GM12891 (cell line): ENCODE results near the gene ICOSLG.

Source experiments
- DNase-seq: peaks from one replicate; pipeline ENCODE4 v3.0.0; 2011; ENCODE audit warnings: low spot score; ENCODE audit not compliant: insufficient read length
- FAIRE-seq: peaks from 2 replicates; lab custom pipeline; 2011; peaks lifted over from hg19 to GRCh38; lab: Jason Lieb, UNC
- PAX5 ChIP-seq: IDR thresholded peaks from 2 replicates; pipeline ENCODE4 v1.6.1; 2011; ENCODE audit warnings: low read length, moderate library complexity, mild to moderate bottlenecking; ENCODE audit not compliant: insufficient read depth, severe bottlenecking
- POLR2A ChIP-seq: IDR thresholded peaks from 2 replicates; pipeline ENCODE4 v1.6.1; 2011; ENCODE audit warnings: low read depth, low read length, control low read depth
- POLR2AphosphoS5 ChIP-seq: IDR thresholded peaks from 2 replicates; pipeline ENCODE4 v1.6.1; 2011; ENCODE audit warnings: low read depth, low read length, control low read depth
- POU2F2 ChIP-seq: IDR thresholded peaks from 2 replicates; pipeline ENCODE4 v1.6.1; 2011; ENCODE audit warnings: low read depth, mild to moderate bottlenecking, control low read depth, low read length, moderate library complexity
- SPI1 ChIP-seq: IDR thresholded peaks from 2 replicates; pipeline ENCODE4 v1.6.1; 2011; ENCODE audit warnings: low read depth, low read length, control low read depth
- TAF1 ChIP-seq: IDR thresholded peaks from 2 replicates; pipeline ENCODE4 v1.6.1; 2011; ENCODE audit warnings: low read depth, low read length, control low read depth

ICOSLG gene

GRCh38 chr21:44282370-44282769, 41.6 kb upstream of the ICOSLG start:
- TF ChIP-seq SPI1: no peak
- TF ChIP-seq POU2F2: no peak
- TF ChIP-seq POLR2AphosphoS5: no peak
- TF ChIP-seq POLR2A: no peak
- TF ChIP-seq PAX5: no peak
- TF ChIP-seq TAF1: no peak
- DNase-seq (no peak), FAIRE-seq (no peak)

GRCh38 chr21:44281801-44282200, 41.1 kb upstream of the ICOSLG start:
- TF ChIP-seq POU2F2 (no peak), SPI1 (no peak), TAF1 (no peak), PAX5 (no peak), POLR2A (no peak), POLR2AphosphoS5 (no peak)
- no peak for DNase-seq
- no peak for FAIRE-seq

- TF ChIP-seq POLR2AphosphoS5: no peak
- TF ChIP-seq POLR2A: no peak
- no peak for TF ChIP-seq SPI1
- no peak for TF ChIP-seq PAX5
- no peak for TF ChIP-seq TAF1
- no peak for TF ChIP-seq POU2F2
- FAIRE-seq (no peak), DNase-seq (no peak)
Observed at GRCh38 chr21:44279354-44280260, 38.9 kb upstream of the ICOSLG start.

GRCh38 chr21:44275041-44275440, 34.3 kb upstream of the ICOSLG start:
- FAIRE-seq (no peak), DNase-seq (no peak)
- no peak for TF ChIP-seq TAF1

GRCh38 chr21:44273046-44273445, 32.3 kb upstream of the ICOSLG start:
- no peak for DNase-seq
- TF ChIP-seq PAX5: no peak
- no peak for TF ChIP-seq SPI1
- no peak for FAIRE-seq

- DNase-seq: no peak
- no peak for FAIRE-seq
Observed at GRCh38 chr21:44272284-44272858, 31.6 kb upstream of the ICOSLG start.

GRCh38 chr21:44271558-44272283, 31.0 kb upstream of the ICOSLG start:
- DNase-seq (no peak), FAIRE-seq (no peak)
- no peak for TF ChIP-seq POLR2AphosphoS5
- no peak for TF ChIP-seq PAX5
- TF ChIP-seq TAF1: no peak
- TF ChIP-seq POLR2A: no peak
- TF ChIP-seq POU2F2: no peak
- TF ChIP-seq SPI1: no peak

More at GRCh38 chr21:44272284-44272858, 31.6 kb upstream of the ICOSLG start:
- TF ChIP-seq POLR2A: no peak
- no peak for TF ChIP-seq PAX5
- no peak for TF ChIP-seq POU2F2
- no peak for TF ChIP-seq TAF1
- no peak for TF ChIP-seq POLR2AphosphoS5
- TF ChIP-seq SPI1: no peak

GRCh38 chr21:44269090-44269489, 28.3 kb upstream of the ICOSLG start:
- FAIRE-seq: no peak
- TF ChIP-seq SPI1: no peak
- DNase-seq: no peak

GRCh38 chr21:44267655-44268142, 27.0 kb upstream of the ICOSLG start:
- FAIRE-seq: no peak
- no peak for DNase-seq
- no peak for TF ChIP-seq POLR2A
- no peak for TF ChIP-seq POU2F2
- TF ChIP-seq SPI1: no peak

- no peak for DNase-seq
- no peak for FAIRE-seq
- TF ChIP-seq POLR2AphosphoS5 (no peak), TAF1 (no peak), POU2F2 (no peak), PAX5 (no peak), SPI1 (no peak), POLR2A (no peak)
Observed at GRCh38 chr21:44265734-44266270, 25.1 kb upstream of the ICOSLG start.
